ENCODE measurements around the gene PRKCD. TPM values are rescaled to one million over a fixed set of nuclear protein-coding genes. Genes with fewer than 3 reads are reported as not detected.

PRKCD gene
- total RNA-seq, 1 donor from 2014 or later = 5.4 TPM

- no peak for TF ChIP-seq CTCF (IDR thresholded peaks at IDR 0.05; ENCODE audit: partially characterized antibody, unreplicated experiment)
- Mint-ChIP-seq H3K27ac (ENCODE audit: unreplicated experiment) (no peak overlapping the region), H3K36me3 (ENCODE audit: unreplicated experiment) (no peaks in the 10 kb centered on the region), H3K4me1 (ENCODE audit: low read depth, unreplicated experiment) (no peaks in the 10 kb centered on the region), H3K9me3 (ENCODE audit: unreplicated experiment) (no peaks in the 10 kb centered on the region), H3K4me3 (ENCODE audit: unreplicated experiment) (no peak overlapping the region), H3K27me3 (ENCODE audit: unreplicated experiment) (no peaks in the 10 kb centered on the region)
- DNase-seq = no peak
Observed at GRCh38 chr3:53184701-53185100, 23.7 kb downstream of the PRKCD start.

GRCh38 chr3:53185761-53186465 is 24.9 kb downstream of the PRKCD start:
- no peak overlapping the region for H3K4me3 Mint-ChIP-seq (ENCODE audit: unreplicated experiment)
- TF ChIP-seq CTCF (IDR thresholded peaks at IDR 0.05; ENCODE audit: partially characterized antibody, unreplicated experiment) = no peak
- H3K36me3 Mint-ChIP-seq (ENCODE audit: unreplicated experiment) = no peaks in the 10 kb centered on the region
- DNase-seq = no peak
- no peak overlapping the region for H3K27ac Mint-ChIP-seq (ENCODE audit: unreplicated experiment)
- no peaks in the 10 kb centered on the region for H3K27me3 Mint-ChIP-seq (ENCODE audit: unreplicated experiment)
- no peaks in the 10 kb centered on the region for H3K9me3 Mint-ChIP-seq (ENCODE audit: unreplicated experiment)
- H3K4me1 Mint-ChIP-seq (ENCODE audit: low read depth, unreplicated experiment) = no peaks in the 10 kb centered on the region

- DNase-seq = no peak
- Mint-ChIP-seq H3K36me3 (ENCODE audit: unreplicated experiment) (no peaks in the 10 kb centered on the region), H3K27ac (ENCODE audit: unreplicated experiment) (no peak overlapping the region), H3K4me3 (ENCODE audit: unreplicated experiment) (no peak overlapping the region), H3K27me3 (ENCODE audit: unreplicated experiment) (no peaks in the 10 kb centered on the region), H3K9me3 (ENCODE audit: unreplicated experiment) (no peaks in the 10 kb centered on the region), H3K4me1 (ENCODE audit: low read depth, unreplicated experiment) (no peaks in the 10 kb centered on the region)
- no peak for TF ChIP-seq CTCF (IDR thresholded peaks at IDR 0.05; ENCODE audit: partially characterized antibody, unreplicated experiment)
Observed at GRCh38 chr3:53186726-53187125, 25.7 kb downstream of the PRKCD start.

- H3K9me3 Mint-ChIP-seq (ENCODE audit: unreplicated experiment) = no peaks in the 10 kb centered on the region
- H3K36me3 Mint-ChIP-seq (ENCODE audit: unreplicated experiment) = no peaks in the 10 kb centered on the region
- DNase-seq = no peak
- TF ChIP-seq CTCF (IDR thresholded peaks at IDR 0.05; ENCODE audit: partially characterized antibody, unreplicated experiment) = no peak
- no peak overlapping the region for H3K27ac Mint-ChIP-seq (ENCODE audit: unreplicated experiment)
- no peak overlapping the region for H3K4me3 Mint-ChIP-seq (ENCODE audit: unreplicated experiment)
- no peaks in the 10 kb centered on the region for H3K4me1 Mint-ChIP-seq (ENCODE audit: low read depth, unreplicated experiment)
- no peaks in the 10 kb centered on the region for H3K27me3 Mint-ChIP-seq (ENCODE audit: unreplicated experiment)
Observed at GRCh38 chr3:53187430-53187829, 26.4 kb downstream of the PRKCD start.

GRCh38 chr3:53188136-53188685 is 27.2 kb downstream of the PRKCD start:
- Mint-ChIP-seq H3K27me3 (ENCODE audit: unreplicated experiment) (no peaks in the 10 kb centered on the region), H3K4me3 (ENCODE audit: unreplicated experiment) (no peak overlapping the region), H3K27ac (ENCODE audit: unreplicated experiment) (no peak overlapping the region), H3K4me1 (ENCODE audit: low read depth, unreplicated experiment) (no peaks in the 10 kb centered on the region), H3K36me3 (ENCODE audit: unreplicated experiment) (no peaks in the 10 kb centered on the region), H3K9me3 (ENCODE audit: unreplicated experiment) (peaks cover 2% of the 10 kb centered on the region)
- no peak for TF ChIP-seq CTCF (IDR thresholded peaks at IDR 0.05; ENCODE audit: partially characterized antibody, unreplicated experiment)
- DNase-seq = no peak
